ENCODE results near the gene ZBTB7B.

- TF ChIP-seq CTCF (IDR thresholded peaks at IDR 0.05): peak; percentile 20; the same call in 1 of the 2 replicates
- TF ChIP-seq ZFX (IDR thresholded peaks at IDR 0.05; ENCODE audit: borderline replicate concordance): no peak
Measured at GRCh38 chr1:154988058-154988954, 14.3 kb upstream of the ZBTB7B start.
